ENCODE data around the gene MOCS1. TPM values are rescaled to one million over a fixed set of nuclear protein-coding genes. Genes with fewer than 3 reads are reported as not detected.

The MOCS1 gene
- total and polyA plus RNA-seq, 2 donors (not counting 1 experiment from before 2014, with no cell fraction given) = 0.15 TPM; not detected in 1

- TF ChIP-seq EZH2 (IDR thresholded peaks at IDR 0.05; ENCODE audit: borderline replicate concordance, insufficient read depth, low read depth, low read length, poor library complexity, severe bottlenecking) = no peak
- no peak for TF ChIP-seq CTCF (IDR thresholded peaks at IDR 0.05)
- Histone ChIP-seq H4K20me1 (ENCODE audit: control insufficient read depth, insufficient read depth, low read length, poor library complexity, severe bottlenecking) (no peaks in the 10 kb centered on the region), H3K4me2 (replicated peaks; ENCODE audit: low read depth, low read length, poor library complexity, severe bottlenecking) (no peak overlapping the region), H3K9me3 (ENCODE audit: control extremely low read depth in 1 of 3, control insufficient read depth in 2 of 3, insufficient read depth in 1 of 3, low read length in 2 of 3) (peaks cover 0 to 2% (median 0%) of the 10 kb centered on the region in 3 donors), H3K9ac (ENCODE audit: low read length) (no peak overlapping the region), H3K36me3 (replicated peaks in 1 of 2; ENCODE audit: control extremely low read depth in 1 of 2, control insufficient read depth in 1 of 2, extremely low read depth in 1 of 2, insufficient read depth in 2 of 2, low read length in 1 of 2) (no peaks in the 10 kb centered on the region), H2AFZ (ENCODE audit: insufficient read depth, low read depth, low read length, poor library complexity, severe bottlenecking) (no peak overlapping the region), H3K4me1 (ENCODE audit: control insufficient read depth in 2 of 2, insufficient read depth in 2 of 2, low read length in 2 of 2) (no peaks in the 10 kb centered on the region), H3K27me3 (replicated peaks in 1 of 4; ENCODE audit: control extremely low read depth in 1 of 4, control insufficient read depth in 3 of 4, insufficient read depth in 4 of 4, low read length in 3 of 4) (no peaks in the 10 kb centered on the region), H3K79me2 (ENCODE audit: control insufficient read depth, insufficient read depth, low read length) (no peaks in the 10 kb centered on the region), H3K27ac (ENCODE audit: low read length in 2 of 2) (no peak overlapping the region), H3K4me3 (ENCODE audit: control extremely low read depth in 1 of 5, extremely low read depth in 1 of 5, insufficient read depth in 1 of 5, low read depth in 2 of 5, low read length in 4 of 5) (no peak overlapping the region)
- intact Hi-C loops (cut with micrococcal nuclease) = no loop called here
- Mint-ChIP-seq H3K4me1 (no peaks in the 10 kb centered on the region), H3K4me3 (no peak overlapping the region), H3K27ac (no peak overlapping the region), H3K27me3 (peaks cover 12% of the 10 kb centered on the region), H3K9me3 (ENCODE audit: insufficient read depth) (no peaks in the 10 kb centered on the region)
- ChIA-PET POLR2A (no interaction called here), CTCF (no interaction called here)
- no peak for ATAC-seq (ENCODE audit: low read depth)
- WGBS (ENCODE audit: insufficient coverage) = 100% methylated on average over 1 of the region's 4 CpGs
- DNase-seq = no peak
Measured at GRCh38 chr6:39917329-39917728, 16.9 kb downstream of the MOCS1 start.

- no peak overlapping the region for H3K4me2 ChIP-seq (replicated peaks; ENCODE audit: low read depth, low read length, poor library complexity, severe bottlenecking)
- no peaks in the 10 kb centered on the region for H4K20me1 ChIP-seq (ENCODE audit: control insufficient read depth, insufficient read depth, low read length, poor library complexity, severe bottlenecking)
- no peak for ATAC-seq (ENCODE audit: low read depth)
- Mint-ChIP-seq H3K4me3 (no peak overlapping the region), H3K27ac (no peak overlapping the region), H3K27me3 (peaks cover 12% of the 10 kb centered on the region), H3K4me1 (no peaks in the 10 kb centered on the region), H3K9me3 (ENCODE audit: insufficient read depth) (no peaks in the 10 kb centered on the region)
- H3K4me1 ChIP-seq (ENCODE audit: control insufficient read depth in 2 of 2, insufficient read depth in 2 of 2, low read length in 2 of 2) = no peaks in the 10 kb centered on the region
- POLR2A ChIA-PET = no interaction called here
- no peak overlapping the region for H3K9ac ChIP-seq (ENCODE audit: low read length)
- H2AFZ ChIP-seq (ENCODE audit: insufficient read depth, low read depth, low read length, poor library complexity, severe bottlenecking) = no peak overlapping the region
- TF ChIP-seq CTCF (IDR thresholded peaks at IDR 0.05) (no peak), EZH2 (IDR thresholded peaks at IDR 0.05; ENCODE audit: borderline replicate concordance, insufficient read depth, low read depth, low read length, poor library complexity, severe bottlenecking) (no peak)
- H3K4me3 ChIP-seq (ENCODE audit: control extremely low read depth in 1 of 5, extremely low read depth in 1 of 5, insufficient read depth in 1 of 5, low read depth in 2 of 5, low read length in 4 of 5) = no peak overlapping the region
- peaks cover 0 to 2% (median 0%) of the 10 kb centered on the region in 3 donors for H3K9me3 ChIP-seq (ENCODE audit: control extremely low read depth in 1 of 3, control insufficient read depth in 2 of 3, insufficient read depth in 1 of 3, low read length in 2 of 3)
- H3K36me3 ChIP-seq (replicated peaks in 1 of 2; ENCODE audit: control extremely low read depth in 1 of 2, control insufficient read depth in 1 of 2, extremely low read depth in 1 of 2, insufficient read depth in 2 of 2, low read length in 1 of 2) = no peaks in the 10 kb centered on the region
- CTCF ChIA-PET = no interaction called here
- 94% methylated on average over 3 of the region's 5 CpGs for WGBS (ENCODE audit: insufficient coverage)
- H3K79me2 ChIP-seq (ENCODE audit: control insufficient read depth, insufficient read depth, low read length) = no peaks in the 10 kb centered on the region
- H3K27ac ChIP-seq (ENCODE audit: low read length in 2 of 2) = no peak overlapping the region
- intact Hi-C loops (cut with micrococcal nuclease) = no loop called here
- no peak for DNase-seq
- H3K27me3 ChIP-seq (replicated peaks in 1 of 4; ENCODE audit: control extremely low read depth in 1 of 4, control insufficient read depth in 3 of 4, insufficient read depth in 4 of 4, low read length in 3 of 4) = no peaks in the 10 kb centered on the region
Measured at GRCh38 chr6:39915866-39916265, 18.4 kb downstream of the MOCS1 start.

Measured in B cell (primary cell).